ENCODE data around the gene DLG5.

Gene DLG5

DNA sequence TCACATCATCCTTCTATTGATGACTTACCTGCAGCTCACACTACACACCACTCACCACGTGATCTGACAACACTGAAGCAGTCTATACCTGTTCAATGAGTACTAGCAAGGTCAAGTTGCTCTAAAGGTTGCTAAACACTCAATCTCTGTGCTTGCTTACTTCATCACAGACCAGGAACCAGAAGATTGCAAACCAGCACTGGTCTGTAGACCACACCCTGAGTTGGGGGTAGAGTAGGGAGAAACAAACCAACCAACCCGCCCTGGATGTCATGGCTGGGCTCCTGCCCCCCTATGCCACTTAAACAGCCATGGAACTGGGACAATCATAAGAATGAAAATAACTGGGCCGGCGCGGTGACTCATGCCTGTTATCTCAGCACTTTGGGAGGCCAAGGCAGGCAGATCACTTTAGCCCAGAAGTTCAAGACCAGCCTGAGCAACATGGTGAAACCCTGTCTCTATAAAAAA is 19.6 kb downstream of the DLG5 start:
- TF ChIP-seq, protein P1, sequence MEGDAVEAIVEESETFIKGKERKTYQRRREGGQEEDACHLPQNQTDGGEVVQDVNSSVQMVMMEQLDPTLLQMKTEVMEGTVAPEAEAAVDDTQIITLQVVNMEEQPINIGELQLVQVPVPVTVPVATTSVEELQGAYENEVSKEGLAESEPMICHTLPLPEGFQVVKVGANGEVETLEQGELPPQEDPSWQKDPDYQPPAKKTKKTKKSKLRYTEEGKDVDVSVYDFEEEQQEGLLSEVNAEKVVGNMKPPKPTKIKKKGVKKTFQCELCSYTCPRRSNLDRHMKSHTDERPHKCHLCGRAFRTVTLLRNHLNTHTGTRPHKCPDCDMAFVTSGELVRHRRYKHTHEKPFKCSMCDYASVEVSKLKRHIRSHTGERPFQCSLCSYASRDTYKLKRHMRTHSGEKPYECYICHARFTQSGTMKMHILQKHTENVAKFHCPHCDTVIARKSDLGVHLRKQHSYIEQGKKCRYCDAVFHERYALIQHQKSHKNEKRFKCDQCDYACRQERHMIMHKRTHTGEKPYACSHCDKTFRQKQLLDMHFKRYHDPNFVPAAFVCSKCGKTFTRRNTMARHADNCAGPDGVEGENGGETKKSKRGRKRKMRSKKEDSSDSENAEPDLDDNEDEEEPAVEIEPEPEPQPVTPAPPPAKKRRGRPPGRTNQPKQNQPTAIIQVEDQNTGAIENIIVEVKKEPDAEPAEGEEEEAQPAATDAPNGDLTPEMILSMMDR (IDR thresholded peaks at IDR 0.05; ENCODE audit: low read depth, low read length): no peak
- no peak overlapping the region for H3K4me3 ChIP-seq (ENCODE audit: low read depth, low read length)

DNA sequence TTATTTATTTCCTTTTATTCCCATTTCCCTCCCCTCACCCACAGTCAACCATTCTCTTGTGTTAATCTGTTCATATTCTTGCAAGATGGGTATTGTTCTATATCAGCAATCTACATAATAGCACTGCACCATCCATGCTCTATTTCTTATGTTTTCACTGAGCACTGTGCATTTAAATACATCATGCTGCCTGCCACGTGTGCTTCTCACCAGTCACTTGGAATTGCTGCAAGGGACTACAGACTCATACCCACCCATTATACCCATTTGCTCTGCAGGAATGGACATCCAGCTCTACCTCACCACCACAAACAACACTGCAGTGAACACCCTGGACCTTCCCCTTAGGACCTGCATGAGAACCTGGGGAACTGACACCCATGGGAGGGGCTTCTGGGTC is 20.8 kb downstream of the DLG5 start:
- H3K4me3 ChIP-seq (ENCODE audit: low read depth, low read length): no peak overlapping the region
- TF ChIP-seq, protein P1 (IDR thresholded peaks at IDR 0.05; ENCODE audit: low read depth, low read length): no peak

DNA sequence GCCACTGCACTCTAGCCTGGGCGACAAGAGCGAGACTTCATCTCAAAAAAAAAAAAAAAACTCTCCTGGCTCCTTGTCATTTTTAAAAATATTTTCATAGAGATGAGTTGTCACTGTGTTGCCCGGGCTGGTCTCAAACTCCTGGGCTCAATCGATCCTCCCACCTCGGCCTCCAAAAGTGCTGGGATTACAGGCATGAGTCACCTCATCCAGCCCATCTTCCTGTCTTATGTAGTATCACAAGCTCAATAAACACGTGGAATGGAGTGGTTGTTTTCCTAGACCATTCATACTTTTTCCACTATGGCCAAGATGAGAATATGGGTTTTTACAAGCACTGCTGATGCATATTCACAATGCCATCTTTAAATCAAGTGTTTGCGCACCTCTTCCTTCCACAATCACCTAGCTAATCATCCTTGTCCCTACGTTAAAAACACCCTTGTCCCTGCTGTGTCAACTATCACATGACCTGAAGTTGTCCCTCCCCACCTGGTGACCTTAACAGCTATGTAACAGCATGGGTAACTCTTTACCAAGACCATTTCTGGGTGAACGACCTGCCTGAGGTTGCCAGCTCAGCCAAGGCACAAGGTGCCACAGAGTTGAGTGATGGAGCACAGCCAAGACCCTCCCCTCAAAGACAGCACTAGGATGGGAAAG is 21.3 kb downstream of the DLG5 start:
- H3K4me3 ChIP-seq (ENCODE audit: low read depth, low read length): no peak overlapping the region
- TF ChIP-seq, protein P1 (IDR thresholded peaks at IDR 0.05; ENCODE audit: low read depth, low read length): no peak

DNA sequence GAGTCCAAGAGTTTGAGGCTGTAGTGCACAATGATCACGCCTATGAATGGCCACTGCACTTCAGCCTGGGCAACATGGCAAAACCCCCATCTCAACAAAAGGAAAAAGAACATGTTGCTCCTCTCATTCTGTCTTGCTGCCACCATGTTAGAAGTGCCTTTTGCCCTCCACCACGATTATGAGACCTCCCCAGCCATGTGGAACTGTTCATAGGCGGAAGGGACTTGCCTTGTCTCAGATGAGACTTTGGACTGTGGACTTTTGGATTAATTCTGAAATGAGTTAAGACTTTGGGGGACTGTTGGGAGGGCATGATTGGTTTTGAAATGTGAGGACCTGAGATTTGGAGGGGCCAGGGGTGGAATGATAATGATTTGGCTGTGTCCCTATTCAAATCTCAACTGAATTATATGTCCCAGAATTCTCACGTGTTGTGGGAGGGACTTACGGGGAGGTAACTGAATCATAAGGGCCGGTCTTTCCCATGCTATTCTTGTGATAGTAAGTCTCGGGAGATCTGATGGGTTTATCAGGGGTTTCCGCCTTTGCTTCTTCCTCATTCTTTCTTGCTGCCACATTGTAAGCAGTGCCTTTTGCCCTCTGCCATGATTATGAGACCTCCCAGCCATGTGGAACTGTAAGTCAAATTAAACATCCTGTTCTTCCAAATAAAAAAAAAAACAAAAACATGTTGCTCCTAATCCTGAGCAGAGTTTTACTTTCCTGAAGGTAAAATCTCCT is 22.3 kb downstream of the DLG5 start:
- H3K4me3 ChIP-seq (ENCODE audit: low read depth, low read length): no peak overlapping the region
- TF ChIP-seq, protein P1 (IDR thresholded peaks at IDR 0.05; ENCODE audit: low read depth, low read length): no peak

DNA sequence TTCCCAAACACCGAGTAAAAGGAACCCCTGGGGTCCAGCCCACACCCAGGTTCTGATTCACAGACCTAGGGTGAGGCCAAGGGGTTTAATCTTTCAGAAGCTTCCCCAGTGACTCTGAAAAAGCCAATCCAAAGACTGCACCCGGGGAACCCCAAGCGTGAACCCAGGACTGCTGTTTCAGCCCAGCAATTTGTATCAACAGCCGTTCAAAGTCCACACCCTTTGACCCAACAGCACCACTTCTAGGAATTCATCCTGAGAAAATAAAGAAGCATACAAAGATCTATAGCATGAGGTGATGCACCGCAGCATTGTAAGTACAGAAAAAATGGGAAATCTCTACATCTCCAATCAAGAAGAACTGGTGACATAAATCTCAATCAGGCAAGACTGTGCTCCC is 24.4 kb downstream of the DLG5 start:
- H3K4me3 ChIP-seq (ENCODE audit: low read depth, low read length): no peak overlapping the region
- TF ChIP-seq, protein P1 (IDR thresholded peaks at IDR 0.05; ENCODE audit: low read depth, low read length): no peak

DNA sequence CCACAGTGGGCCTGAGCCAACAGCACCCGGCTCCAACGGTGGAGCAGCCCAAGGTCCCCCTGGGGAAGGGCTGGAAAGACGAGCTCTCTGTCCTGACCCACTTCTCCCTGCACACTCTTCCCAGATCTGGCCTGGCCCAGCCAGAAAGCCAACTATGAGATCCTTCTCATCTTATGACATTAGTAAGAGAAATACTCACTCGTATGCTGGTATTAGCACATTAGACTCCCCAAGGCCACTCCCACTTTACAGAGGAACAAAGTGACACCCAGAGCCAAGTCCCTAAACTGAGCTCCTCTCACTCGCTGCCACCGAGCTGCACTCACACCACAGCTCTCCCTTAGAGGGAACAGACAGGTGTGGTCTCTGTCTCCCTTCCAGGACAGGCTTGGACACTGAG is 24.8 kb downstream of the DLG5 start:
- no peak overlapping the region for H3K4me3 ChIP-seq (ENCODE audit: low read depth, low read length)
- TF ChIP-seq, protein P1 (IDR thresholded peaks at IDR 0.05; ENCODE audit: low read depth, low read length): no peak

DNA sequence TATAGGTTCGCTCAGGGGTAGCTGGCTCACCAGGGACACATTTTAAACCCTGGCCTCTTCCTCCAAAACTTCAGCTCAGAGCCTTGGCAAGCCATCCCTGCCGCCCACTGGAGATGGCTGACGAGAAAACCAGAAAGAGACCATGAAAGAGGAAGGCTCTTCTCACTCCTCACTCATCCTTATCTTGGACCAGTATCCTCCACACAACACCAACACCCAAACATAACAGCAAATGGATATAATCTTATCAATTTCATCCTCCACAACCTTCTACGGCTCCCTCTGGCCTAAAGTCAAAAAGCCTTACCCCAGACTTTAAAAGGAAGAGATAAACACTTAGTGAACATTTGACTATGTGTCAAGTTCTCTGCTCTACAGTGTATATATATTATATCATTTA is 26.9 kb downstream of the DLG5 start:
- no peak overlapping the region for H3K4me3 ChIP-seq (ENCODE audit: low read depth, low read length)
- TF ChIP-seq, protein P1 (IDR thresholded peaks at IDR 0.05; ENCODE audit: low read depth, low read length): no peak
